ENCODE results near the gene MFSD2A.

MFSD2A gene

DNA sequence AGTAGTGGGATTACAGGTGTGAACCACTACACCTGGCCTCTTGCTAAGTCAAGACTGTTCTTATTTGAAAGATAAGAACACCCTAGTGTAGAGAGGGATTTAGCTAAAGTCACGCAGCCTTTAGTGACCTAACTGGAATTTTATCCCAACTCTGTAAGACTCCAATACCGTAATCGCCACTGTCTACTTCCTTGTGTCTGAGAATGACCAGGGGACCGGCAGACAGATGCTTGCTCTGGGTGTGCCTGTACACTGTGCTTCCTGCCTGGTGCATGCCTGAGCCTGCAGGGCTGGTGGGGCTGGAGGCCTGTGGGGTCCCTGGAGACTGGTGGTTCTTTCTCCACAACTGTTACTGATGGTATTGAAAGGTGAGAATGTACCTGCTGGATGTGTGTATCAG, 15.3 kb downstream of the MFSD2A start:
- ATAC-seq: no peak
- TF ChIP-seq ZNF8 (CRISPR knock-in tag; IDR thresholded peaks at IDR 0.05) (no peak), ZFP30 (CRISPR knock-in tag; IDR thresholded peaks at IDR 0.05) (no peak), POU6F1 (CRISPR knock-in tag; IDR thresholded peaks at IDR 0.05; ENCODE audit: borderline replicate concordance, low read depth) (no peak), TCF4 (CRISPR knock-in tag; IDR thresholded peaks at IDR 0.05; ENCODE audit: borderline replicate concordance) (no peak), ZC3H10 (CRISPR knock-in tag; IDR thresholded peaks at IDR 0.05) (no peak), RARB (CRISPR knock-in tag; IDR thresholded peaks at IDR 0.05) (no peak), CSRNP3 (CRISPR knock-in tag; IDR thresholded peaks at IDR 0.05) (no peak), ZNF565 (CRISPR knock-in tag; conservative IDR thresholded peaks at IDR 0.05; ENCODE audit: low read depth) (no peak), GLIS3 (CRISPR knock-in tag; IDR thresholded peaks at IDR 0.05) (no peak), CSDC2 (CRISPR knock-in tag; IDR thresholded peaks at IDR 0.05) (no peak), PPARA (CRISPR knock-in tag; IDR thresholded peaks at IDR 0.05; ENCODE audit: borderline replicate concordance) (no peak), TOX (CRISPR knock-in tag; IDR thresholded peaks at IDR 0.05; ENCODE audit: borderline replicate concordance) (no peak), ISL1 (CRISPR knock-in tag; IDR thresholded peaks at IDR 0.05) (no peak)

DNA sequence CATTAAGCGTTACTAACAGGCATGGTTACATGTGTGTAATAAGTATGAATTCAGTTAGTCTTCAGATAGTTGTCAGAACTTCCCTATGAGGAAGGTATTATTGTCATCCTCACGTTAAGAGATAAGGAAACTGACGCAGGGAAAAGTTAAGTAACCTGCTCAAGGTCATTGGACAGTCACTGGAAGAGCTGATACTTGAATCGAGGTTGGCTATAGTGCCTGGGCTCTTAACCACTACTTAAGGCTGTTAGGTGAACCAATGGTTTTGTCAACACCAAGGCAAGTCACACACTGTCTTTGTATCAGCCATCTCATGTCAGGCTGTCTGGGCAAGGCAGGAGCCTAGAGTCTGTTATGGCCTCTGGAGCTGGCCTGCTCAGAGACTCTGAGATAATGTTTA, 16.2 kb downstream of the MFSD2A start:
- no peak for ATAC-seq

DNA sequence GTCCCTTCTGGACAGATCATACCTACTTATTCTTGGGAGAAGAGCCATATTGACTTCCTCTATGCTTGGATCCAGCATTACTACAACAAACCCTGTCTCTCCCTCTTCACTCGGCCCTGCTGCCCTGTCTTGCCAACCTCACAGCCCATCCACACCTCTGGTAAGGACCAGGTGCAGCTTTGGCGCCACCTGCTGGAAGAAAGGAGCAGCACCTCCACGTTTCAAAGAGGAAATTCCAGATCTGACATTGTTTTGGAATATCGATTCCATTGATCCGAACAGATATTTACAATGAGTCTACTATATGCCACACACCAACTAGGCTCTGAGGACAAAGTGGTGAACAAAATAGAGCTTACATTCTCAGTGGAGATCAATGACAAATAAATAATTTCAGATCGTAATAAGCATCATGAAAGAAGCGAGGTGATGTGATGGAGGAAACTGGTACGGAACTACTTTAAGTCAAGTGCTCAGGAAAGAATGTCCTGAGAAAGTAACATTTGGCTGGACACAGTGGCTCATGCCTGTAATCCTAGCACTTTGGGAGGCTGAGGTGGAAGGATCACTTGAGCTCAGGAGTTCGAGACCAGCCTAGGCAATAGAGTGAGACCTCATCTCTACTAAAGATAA, 18.7 kb downstream of the MFSD2A start:
- TF ChIP-seq ARNTL (CRISPR knock-in tag; IDR thresholded peaks at IDR 0.05; ENCODE audit: borderline replicate concordance, low read depth) (no peak), RARB (CRISPR knock-in tag; IDR thresholded peaks at IDR 0.05) (no peak), PPARA (CRISPR knock-in tag; IDR thresholded peaks at IDR 0.05; ENCODE audit: borderline replicate concordance) (no peak), ESRRG (CRISPR knock-in tag; IDR thresholded peaks at IDR 0.05) (no peak), ZFP30 (CRISPR knock-in tag; IDR thresholded peaks at IDR 0.05) (no peak), POU6F1 (CRISPR knock-in tag; IDR thresholded peaks at IDR 0.05; ENCODE audit: borderline replicate concordance, low read depth) (no peak), BACH2 (CRISPR knock-in tag; IDR thresholded peaks at IDR 0.05; ENCODE audit: borderline replicate concordance) (no peak), CSDC2 (CRISPR knock-in tag; IDR thresholded peaks at IDR 0.05) (no peak), TOX (CRISPR knock-in tag; IDR thresholded peaks at IDR 0.05; ENCODE audit: borderline replicate concordance) (no peak), ZC3H10 (CRISPR knock-in tag; IDR thresholded peaks at IDR 0.05) (no peak), ZNF70 (CRISPR knock-in tag; IDR thresholded peaks at IDR 0.05) (no peak), ZFP3 (CRISPR knock-in tag; IDR thresholded peaks at IDR 0.05) (no peak), CSRNP3 (CRISPR knock-in tag; IDR thresholded peaks at IDR 0.05) (no peak), TCF4 (CRISPR knock-in tag; IDR thresholded peaks at IDR 0.05; ENCODE audit: borderline replicate concordance) (no peak), OSR1 (CRISPR knock-in tag; IDR thresholded peaks at IDR 0.05) (no peak), PATZ1 (CRISPR knock-in tag; IDR thresholded peaks at IDR 0.05; ENCODE audit: borderline replicate concordance) (no peak)

More for the DNA sequence above, 16.2 kb downstream of the MFSD2A start:
- TF ChIP-seq, protein P1, sequence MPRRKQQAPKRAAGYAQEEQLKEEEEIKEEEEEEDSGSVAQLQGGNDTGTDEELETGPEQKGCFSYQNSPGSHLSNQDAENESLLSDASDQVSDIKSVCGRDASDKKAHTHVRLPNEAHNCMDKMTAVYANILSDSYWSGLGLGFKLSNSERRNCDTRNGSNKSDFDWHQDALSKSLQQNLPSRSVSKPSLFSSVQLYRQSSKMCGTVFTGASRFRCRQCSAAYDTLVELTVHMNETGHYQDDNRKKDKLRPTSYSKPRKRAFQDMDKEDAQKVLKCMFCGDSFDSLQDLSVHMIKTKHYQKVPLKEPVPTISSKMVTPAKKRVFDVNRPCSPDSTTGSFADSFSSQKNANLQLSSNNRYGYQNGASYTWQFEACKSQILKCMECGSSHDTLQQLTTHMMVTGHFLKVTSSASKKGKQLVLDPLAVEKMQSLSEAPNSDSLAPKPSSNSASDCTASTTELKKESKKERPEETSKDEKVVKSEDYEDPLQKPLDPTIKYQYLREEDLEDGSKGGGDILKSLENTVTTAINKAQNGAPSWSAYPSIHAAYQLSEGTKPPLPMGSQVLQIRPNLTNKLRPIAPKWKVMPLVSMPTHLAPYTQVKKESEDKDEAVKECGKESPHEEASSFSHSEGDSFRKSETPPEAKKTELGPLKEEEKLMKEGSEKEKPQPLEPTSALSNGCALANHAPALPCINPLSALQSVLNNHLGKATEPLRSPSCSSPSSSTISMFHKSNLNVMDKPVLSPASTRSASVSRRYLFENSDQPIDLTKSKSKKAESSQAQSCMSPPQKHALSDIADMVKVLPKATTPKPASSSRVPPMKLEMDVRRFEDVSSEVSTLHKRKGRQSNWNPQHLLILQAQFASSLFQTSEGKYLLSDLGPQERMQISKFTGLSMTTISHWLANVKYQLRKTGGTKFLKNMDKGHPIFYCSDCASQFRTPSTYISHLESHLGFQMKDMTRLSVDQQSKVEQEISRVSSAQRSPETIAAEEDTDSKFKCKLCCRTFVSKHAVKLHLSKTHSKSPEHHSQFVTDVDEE (CRISPR knock-in tag; IDR thresholded peaks at IDR 0.05): no peak
- TF ChIP-seq ZNF8 (CRISPR knock-in tag; IDR thresholded peaks at IDR 0.05): no peak
- no peak for TF ChIP-seq TOX (CRISPR knock-in tag; IDR thresholded peaks at IDR 0.05; ENCODE audit: borderline replicate concordance)
- TF ChIP-seq GLIS3 (CRISPR knock-in tag; IDR thresholded peaks at IDR 0.05): no peak
- TF ChIP-seq BACH2 (CRISPR knock-in tag; IDR thresholded peaks at IDR 0.05; ENCODE audit: borderline replicate concordance): no peak

More for the DNA sequence above, 18.7 kb downstream of the MFSD2A start:
- ATAC-seq: peak; percentile 90
